HG03571 (cell line): Measurements from ENCODE around the gene ZMYND10.
A peak's percentile ranks its signal among the peaks of the same experiment; 100 is the strongest.

Experiments
- ATAC-seq: cut with Tn5 transposase; IDR thresholded peaks from one replicate; pipeline ENCODE4 v1.9.1; 2021; ENCODE audit not compliant: unreplicated experiment

Gene ZMYND10

DNA sequence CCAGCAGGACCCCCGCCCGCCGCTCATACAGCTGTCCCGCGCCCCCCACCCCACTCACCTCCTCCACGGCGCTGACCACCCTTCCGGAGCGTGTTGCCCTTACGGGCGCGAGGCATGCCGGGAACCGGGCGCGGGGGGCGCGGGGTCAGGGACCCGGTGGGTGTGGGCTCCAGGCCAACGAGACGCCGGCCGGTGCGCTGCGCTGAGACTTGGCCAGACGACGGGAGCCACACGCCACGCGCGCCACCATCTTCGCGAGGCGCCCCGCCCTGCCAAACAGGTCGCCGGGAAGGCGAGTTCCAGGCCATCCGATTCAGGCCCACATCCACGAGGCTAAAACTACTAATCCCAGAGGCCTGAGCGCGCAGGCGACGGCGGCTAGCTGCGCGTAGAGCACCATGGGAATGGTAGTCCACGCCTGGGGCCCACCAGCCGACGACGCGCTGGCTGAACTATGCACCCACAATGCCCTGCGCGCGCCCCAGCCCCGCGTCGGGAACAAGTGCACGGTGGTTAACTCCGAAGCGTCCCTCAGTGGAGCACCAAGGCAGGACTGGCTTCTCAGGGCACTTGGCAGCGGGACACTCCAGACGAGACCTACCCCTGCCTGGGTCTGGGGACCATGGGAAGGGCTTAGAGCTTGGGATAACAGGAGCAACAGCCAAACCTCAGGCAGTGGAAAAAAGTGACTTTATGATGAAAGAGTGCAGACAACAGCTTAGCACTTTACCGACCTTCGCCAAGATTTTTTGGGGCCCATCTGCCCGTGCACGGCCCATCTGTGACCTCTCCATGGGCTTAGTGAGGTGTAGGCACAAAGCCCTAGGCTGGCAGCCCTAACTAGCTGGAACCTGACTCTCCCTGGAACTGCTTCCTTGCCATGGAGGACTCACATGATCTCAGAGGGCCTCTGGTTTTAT, 53.1 kb downstream of the ZMYND10 start, which contains the start of gene IFRD2:
TSS of gene IFRD2 (minus strand) at position 271 of the 920 bp plus-strand sequence. CDS start at position 116, 155 bp downstream.
- ATAC-seq = peak; percentile 91
